Esophagus muscularis mucosa (tissue), 4 donors: Measurements from ENCODE around the gene GDF10.

ENCODE experiments used
- EP300 ChIP-seq: sonication (generic); formaldehyde crosslinking; IDR thresholded peaks from one replicate; pipeline ENCODE4 v1.6.1; 2017; ENCODE audit warnings: antibody characterized with exemption
- POLR2A ChIP-seq: fragments of 450-650 bp; IDR thresholded peaks from one replicate; pipeline ENCODE4 v1.6.1; 2017; ENCODE audit warnings: antibody characterized with exemption, moderate library complexity, mild to moderate bottlenecking, low read depth
- POLR2AphosphoS5 ChIP-seq, 2 donors: sonication (generic); formaldehyde crosslinking; IDR thresholded peaks; one replicate each; pipeline ENCODE4 v1.6.1; 2017; ENCODE audit warnings: antibody characterized with exemption in 2 of 2
- TF ChIP-seq, protein P1 (sequence below), 3 experiments: fragments of 200-600 bp in 2 of 3; fragments of 450-650 bp in 1 of 3; sonication (generic) in 2 of 3; IDR thresholded peaks; one replicate each; pipeline ENCODE4 v1.5.1; 2017 to 2019; ENCODE audit warnings: antibody characterized with exemption in 3 of 3, mild to moderate bottlenecking in 2 of 3, moderate library complexity in 1 of 3

DNA sequence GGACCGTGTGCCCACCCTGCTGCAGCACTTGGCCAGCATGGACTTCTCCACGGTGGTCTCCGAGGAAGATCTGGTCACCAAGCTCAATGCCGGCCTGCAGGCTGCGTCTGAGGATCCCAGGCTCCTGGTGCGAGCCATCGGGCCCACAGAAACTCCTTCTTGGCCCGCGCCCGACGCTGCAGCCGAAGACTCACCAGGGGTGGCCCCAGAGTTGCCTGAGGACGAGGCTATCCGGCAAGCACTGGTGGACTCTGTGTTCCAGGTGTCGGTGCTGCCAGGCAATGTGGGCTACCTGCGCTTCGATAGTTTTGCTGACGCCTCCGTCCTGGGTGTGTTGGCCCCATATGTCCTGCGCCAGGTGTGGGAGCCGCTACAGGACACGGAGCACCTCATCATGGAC, 49.5 kb downstream of the GDF10 start:
- TF ChIP-seq, protein P1, sequence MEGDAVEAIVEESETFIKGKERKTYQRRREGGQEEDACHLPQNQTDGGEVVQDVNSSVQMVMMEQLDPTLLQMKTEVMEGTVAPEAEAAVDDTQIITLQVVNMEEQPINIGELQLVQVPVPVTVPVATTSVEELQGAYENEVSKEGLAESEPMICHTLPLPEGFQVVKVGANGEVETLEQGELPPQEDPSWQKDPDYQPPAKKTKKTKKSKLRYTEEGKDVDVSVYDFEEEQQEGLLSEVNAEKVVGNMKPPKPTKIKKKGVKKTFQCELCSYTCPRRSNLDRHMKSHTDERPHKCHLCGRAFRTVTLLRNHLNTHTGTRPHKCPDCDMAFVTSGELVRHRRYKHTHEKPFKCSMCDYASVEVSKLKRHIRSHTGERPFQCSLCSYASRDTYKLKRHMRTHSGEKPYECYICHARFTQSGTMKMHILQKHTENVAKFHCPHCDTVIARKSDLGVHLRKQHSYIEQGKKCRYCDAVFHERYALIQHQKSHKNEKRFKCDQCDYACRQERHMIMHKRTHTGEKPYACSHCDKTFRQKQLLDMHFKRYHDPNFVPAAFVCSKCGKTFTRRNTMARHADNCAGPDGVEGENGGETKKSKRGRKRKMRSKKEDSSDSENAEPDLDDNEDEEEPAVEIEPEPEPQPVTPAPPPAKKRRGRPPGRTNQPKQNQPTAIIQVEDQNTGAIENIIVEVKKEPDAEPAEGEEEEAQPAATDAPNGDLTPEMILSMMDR (IDR thresholded peaks at IDR 0.05): no peak
- no peak for TF ChIP-seq POLR2A
- no peak for TF ChIP-seq POLR2AphosphoS5 (IDR thresholded peaks at IDR 0.05)
- TF ChIP-seq EP300: no peak
